Hindlimb muscle (tissue), 1 donor: ENCODE measurements around the gene CDH4. TPM values are rescaled to one million over a fixed set of nuclear protein-coding genes. Genes with fewer than 3 reads are reported as not detected.
"Not testable (repeated sequence)": the region's sequence is repeated elsewhere in the genome, so short reads cannot be mapped to it uniquely, and the experiment has no call there.

Experiments used
- DNase-seq: peaks from one replicate; pipeline ENCODE4 v3.0.0-alpha.2; 2013
- polyA plus RNA-seq: library from polyadenylated mRNA; unstranded; fragments of 120-200 nt; gene quantifications from one replicate; pipeline ENCODE4 v1.2.1, GENCODE V29; 2013; ENCODE audit not compliant: insufficient read length

The CDH4 gene
- polyA plus RNA-seq, 1 donor = 1.0 TPM

DNA sequence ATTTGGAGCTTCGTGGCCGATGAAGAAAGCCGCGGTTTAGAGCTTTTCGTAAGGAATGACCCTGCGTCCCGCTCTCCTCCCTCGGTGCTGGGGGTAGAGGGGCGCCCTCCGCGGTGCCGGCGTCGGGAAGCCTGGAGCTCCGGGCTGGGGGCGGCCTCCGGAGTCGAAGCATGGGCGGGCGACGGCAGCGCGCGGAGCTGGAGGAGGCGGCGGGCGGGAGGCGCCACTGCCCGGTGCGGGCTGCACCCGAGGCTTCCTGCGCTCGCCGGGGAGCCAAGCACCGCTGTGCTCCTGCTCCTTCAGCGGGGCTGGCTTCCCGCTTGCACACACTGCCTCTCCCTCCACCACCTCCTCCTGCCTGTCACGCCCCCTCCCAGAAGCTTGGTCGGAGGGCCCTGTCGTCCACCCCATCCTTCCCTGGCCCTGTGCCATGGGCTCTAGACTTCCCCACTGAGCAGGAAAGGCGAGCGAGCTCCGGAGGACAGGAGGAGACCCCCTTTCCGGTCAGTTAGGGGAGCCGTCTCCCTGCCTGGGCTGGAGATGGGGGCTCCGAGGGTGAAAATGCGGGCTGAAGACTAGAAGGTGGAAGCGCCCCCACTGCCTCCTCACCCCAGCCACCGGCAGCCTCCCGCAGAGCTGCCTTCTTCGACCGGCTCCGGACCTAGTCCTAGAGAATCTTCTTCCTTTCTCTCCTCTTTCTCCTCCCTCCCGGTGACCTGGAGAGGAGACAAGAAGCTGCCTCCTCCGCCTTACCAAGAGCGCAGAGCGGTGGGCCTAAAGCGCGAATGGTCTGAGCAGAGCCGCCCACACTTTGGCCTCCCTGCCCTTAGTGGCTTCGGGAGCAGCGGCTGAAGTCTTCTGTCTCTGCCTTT is 1.8 kb downstream of the CDH4 start:
- peak; percentile 15 for DNase-seq

DNA sequence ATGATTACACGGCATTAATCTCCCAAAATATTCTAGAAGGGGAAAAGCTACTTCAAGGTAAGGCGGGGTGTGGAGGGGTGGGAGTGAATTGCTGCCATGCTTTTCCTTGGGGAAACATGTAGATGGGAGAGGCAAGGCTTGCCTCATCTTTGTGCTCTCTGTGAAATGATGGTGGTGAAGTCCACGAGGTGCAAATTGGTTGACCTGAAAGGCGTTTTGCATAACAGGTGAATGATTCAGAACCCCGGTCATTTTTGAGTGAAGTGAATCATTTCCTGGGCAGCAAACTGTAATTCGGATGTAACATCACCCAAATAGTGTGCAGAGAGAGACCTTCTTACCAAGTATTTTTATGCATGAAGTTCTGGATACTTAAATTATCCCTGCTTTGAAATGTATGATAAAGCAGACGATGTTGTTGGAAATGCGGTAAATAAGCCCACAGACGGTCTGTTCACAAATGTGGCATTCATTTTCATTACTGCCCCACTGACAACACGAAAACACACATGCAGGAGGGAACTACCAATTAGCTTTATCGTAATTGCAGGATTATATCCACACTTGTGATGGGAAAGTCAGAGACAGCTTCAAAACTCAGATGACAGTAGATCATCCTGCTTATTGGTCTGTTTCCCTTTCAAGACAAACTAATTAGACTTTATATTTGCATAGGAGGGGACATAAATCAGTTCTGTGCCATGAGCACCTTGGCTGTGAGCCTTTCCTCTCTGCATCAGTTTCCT is 3.0 kb downstream of the CDH4 start:
- no peak for DNase-seq

DNA sequence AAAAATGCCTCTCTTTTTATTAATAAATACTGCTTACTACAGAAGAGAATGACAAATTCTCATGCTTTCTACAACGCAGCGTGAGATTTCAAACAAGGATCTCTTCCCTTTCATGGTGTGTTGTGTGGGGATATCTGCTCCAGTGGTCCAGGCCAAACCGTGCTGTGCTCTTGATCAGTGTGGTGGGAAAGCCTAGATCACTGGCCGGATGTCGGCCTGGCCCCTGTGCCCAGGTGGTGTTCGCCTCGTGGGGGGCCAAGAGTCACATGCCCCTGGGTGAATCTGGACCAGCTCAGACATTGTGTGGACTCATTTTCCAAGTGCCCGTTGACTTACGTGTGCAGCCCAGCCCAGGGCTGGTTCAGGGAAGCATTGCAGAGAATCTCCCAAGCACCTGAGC is 4.3 kb downstream of the CDH4 start:
- no peak for DNase-seq

DNA sequence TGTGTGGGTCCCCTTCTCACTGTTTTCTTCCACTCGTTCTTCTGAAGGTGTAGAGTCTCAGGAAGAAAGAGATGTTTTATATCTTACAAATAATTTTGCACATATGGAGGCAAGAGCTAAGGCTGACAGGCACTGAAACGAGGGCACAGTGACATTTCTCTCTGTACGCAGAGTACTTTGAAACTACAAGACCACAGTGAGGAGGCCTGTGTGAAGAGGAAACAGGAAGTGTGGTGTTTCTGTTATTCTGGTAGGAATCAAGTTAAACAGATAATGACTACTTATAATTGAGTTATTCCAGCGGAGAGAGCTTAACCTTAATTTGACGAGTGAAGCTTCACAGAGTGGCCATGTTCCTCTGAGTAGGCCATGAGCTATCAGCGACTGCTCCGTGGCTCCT is 4.8 kb downstream of the CDH4 start:
- no peak for DNase-seq

DNA sequence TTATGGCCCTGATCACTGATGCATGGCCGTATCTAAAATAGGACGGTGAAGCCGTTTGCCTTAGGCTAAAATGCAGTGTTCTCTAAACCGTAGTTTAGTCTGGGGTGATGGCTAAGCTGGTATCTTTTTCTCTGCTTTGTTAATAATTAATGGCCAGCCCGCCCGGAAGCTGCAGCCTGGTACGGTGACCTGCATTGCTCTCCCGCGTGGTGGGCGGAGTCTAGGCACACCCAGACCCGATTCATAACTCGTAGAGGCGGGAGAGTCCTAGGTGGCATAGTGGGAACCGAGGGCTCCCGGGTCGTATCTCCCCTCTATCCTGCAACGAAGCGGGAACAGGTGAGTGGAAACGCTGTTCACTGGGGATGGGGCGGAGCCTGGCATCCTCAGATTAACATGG is 5.5 kb downstream of the CDH4 start:
- DNase-seq = no peak

DNA sequence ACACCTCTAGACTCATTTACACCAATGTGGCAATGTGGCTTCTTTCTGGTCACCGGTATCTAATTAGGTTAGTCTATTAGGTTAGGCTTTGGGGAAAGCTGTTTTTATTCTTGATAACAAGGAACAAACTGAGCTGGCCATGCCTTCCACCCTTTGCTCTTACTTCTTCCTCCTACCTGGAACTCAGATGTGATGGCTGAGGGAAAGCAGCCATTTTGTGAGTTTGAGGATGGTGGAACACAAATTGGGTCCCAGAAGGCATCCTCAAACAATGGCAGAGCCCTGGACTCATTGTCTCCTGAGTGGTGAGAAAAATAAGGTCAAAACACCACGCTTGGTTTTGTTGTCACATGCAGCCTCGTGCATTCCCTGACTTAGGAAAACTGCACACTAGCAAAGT is 7.7 kb downstream of the CDH4 start:
- no peak for DNase-seq

DNA sequence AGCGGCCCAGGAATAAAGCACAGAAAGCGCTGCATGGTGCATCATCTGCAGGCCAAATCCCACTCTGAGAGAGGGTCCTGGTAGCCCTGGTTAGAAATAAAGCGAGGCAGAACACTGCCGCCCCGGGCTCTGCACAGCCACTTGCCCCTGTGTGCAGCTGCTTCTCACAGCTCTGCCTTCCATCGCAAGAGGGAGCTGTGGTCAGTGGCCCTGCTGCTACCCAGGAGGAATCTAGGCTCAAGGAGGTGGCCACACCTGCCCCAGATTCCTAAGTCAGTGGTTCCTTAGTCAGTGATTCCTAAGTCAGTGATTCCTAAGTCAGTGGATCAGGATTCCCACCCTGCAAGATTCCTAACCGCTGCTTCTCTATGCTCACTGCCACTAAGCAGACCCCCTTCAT is 8.8 kb downstream of the CDH4 start:
- DNase-seq = no peak

DNA sequence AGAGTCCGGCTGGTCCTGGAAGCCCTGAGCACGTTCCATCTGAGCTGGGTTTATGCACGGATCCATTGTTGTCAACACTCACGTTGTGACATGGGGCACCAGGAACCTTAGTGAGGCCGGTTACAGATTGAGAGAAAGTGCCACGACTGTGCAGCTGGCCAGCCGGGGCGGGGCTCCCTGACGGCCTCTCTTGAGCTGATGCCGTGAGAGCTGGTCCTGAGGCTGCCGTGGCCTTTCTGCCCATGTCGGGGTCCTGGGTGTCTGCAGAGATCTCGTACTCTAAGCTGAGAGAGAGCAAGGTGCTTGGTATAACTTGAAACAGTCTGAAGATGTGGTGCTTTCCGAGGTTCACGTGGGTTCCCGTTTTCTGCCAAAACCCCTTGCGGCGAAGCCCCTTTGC is 10.0 kb downstream of the CDH4 start:
- no peak for DNase-seq

DNA sequence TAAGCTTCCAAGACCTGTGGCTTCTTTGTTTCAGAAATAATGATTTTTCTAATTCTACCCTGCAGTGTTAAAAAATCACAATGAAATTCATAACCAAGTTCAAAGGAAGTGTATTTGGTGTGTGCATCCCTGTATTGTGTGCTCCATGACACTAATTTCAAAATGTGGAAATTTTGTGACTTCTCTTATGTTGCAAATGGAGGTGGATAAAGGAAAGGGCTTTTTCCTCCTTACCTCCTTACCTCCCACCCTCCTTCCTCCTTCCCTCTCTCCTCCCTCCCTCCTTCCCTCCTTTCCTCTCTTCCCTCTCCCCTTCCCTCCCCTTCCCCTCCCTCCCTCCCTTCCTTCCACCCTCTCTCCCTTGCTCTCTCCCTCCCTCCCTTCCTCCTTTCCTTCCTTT is 10.5 kb downstream of the CDH4 start:
- DNase-seq = no peak

DNA sequence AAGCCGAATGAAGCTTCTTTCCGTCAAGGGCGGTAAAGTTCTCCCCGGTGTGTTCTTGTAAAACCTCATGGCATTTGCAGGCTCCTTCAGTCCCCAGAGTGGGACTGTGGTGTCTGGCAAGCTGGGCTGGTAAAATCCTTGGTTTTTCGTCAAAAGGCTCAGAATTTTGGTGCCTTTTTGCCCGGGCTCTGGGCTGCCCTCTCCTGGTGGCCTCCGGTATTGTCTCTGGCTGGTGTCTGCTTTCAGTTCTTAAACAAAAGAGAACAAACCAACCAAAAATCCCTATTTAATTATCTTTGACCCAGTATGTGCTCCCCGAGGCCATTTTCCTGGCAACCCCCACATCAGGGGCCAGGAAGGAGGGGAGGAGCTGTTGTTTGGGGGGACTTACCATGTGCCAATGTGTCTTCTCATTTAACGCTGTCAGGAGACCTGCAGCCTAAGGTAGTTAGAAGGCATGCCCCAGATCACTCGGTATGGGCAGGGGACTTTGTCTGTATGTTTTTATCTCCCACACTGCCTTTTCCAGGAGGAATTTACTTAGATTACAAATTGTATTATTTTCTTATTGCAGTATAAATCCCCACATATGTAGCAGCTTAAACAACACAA is 11.1 kb downstream of the CDH4 start:
- DNase-seq = no peak

DNA sequence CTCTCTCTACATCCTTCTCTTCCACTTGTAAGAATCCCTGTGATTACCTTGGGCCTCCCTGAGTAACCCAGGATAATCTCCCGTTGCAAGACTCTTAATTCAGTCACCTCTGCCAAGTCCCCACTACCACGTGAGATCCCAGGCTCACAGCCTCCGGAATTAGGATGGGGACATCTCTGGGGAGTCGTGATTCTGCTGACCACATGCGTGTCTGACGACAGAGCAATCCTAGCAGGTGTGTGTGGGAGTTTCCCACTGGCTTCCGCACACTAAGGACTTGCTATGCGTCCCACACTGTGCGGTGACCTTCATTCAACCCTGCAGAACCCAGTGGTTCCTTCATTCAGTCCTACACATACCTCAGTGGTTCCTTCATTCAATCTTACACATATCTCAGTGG is 11.9 kb downstream of the CDH4 start:
- no peak for DNase-seq

DNA sequence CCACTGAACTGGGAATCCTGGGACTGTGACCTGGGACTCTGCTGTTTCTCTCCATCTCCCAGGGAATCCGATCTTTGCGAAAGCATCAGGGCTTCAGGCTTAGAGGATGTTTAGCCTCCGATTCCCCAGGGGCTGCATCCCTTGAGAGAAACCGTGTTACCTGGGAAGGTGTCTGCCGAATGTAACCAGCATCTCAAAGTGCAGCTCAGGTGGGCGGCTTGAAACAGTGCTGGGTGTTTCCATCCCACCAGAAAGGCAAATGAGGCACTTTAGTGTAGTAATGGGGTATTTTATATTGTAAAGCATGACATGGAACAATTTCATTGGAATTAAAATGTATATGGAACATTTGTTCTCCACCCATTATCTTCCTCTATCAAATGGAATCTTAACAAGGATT is 15.2 kb downstream of the CDH4 start:
- DNase-seq = no peak

DNA sequence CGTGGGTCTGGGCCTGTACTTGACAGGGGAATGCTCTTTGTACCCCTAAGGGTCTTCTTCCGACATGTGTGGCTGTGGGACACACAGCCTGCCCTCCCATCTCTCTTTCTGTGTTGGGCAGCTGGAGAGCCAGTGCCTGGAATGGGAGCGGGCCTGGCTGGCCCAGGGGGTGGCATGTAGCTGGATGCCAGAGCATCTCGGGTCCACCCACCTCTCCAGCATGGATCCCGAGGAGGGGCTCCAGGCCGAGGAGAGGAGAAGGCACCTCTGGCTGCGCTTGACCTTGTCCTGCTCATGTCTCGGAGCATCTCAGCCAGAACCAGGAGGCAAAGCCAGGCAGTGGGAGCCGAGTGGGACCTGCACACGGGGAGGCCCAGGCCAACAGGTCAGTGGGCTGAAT is 16.0 kb downstream of the CDH4 start:
- DNase-seq = no peak

DNA sequence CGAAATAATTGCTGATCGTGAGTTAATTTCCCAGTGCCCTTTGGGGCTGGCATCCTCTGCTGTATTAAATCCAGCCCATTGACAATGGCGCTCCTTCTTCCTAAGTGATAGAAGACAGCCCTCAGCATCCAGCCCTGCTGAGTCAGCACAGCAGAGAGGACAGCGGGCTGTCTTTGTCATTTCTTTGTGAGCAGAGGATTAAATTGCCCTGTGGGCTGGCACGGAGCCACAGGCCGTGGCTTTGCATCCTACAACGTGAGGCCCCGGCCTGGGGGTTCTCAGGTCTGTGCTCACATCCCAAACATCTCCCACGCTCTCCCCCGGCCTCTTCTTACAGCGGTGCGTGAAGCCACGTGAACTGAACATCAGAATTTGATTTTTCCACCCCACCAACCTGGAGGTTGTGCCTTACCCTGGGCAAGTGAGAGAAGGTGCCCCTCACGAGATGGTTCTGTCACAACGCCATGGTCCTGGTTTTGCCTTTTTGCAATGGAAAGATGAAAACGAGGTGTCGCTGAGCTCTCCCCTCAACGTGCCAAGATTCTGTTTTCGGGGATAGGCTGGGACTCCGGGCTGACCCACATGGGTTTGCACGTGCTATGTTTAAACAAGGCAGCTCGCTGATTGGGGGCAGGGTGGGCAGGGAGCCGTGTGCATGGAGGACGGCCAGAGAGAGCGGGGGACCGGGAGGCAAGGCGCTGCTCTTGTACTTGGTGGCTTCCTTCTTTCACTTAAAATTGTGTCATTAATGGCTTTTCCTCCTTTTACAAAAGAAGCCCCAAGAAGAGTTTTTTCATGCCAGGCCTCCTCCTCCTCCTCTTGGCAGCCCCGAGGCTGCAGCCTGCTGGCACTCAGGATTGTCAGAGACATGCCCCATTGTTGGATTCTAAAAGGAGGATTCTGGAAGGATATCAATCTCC is 19.5 kb downstream of the CDH4 start:
- no peak for DNase-seq

DNA sequence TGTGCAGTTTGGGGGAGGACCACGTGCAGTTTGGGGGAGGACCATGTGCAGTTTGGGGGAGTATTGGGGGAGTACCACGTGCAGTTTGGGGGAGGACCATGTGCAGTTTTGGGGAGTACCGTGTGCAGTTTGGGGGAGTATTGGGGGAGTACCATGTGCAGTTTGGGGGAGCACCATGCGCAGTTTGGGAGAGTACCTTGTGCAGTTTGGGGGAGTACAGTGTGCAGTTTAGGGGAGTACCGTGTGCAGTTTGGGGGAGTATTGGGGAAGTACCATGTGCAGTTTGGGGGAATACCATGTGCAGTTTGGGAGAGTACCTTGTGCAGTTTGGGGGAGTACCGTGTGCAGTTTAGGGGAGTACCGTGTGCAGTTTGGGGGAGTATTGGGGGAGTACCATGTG is 21.0 kb downstream of the CDH4 start:
- not testable (repeated sequence) for DNase-seq

DNA sequence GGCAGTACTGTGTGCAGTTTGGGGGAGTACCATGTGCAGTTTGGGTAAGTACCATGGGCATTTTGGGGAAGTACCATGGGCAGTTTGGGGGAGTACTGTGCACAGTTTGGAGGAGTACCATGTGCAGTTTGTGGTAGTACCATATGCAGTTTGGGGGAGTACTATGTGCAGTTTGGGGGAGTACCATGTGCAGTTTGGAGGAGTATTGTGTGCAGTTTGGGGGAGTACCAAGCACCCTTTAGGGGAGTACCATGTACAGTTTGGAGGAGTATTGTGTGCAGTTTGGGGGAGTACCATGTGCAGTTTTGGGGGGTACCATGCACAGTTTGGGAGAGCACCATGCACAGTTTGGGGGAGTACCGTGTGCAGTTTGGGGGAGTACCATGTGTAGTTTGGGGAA is 21.6 kb downstream of the CDH4 start:
- not testable (repeated sequence) for DNase-seq

DNA sequence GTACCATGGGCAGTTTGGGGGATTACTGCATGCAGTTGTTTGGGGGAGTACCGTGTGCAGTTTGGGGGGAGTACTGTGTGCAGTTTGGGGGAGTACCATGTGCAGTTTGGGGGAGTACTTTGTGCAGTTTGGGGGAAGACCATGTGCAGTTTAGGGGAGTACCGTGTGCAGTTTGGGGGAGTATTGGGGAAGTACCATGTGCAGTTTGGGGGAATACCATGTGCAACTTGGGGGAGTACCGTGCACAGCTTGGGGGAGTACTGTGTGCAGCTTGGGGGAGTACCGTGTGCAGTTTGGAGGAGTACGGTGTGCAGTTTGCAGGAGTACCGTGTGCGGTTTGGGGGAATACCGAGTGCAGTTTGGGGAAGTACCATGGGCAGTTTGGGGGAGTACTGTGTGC is 22.3 kb downstream of the CDH4 start:
- no peak for DNase-seq

DNA sequence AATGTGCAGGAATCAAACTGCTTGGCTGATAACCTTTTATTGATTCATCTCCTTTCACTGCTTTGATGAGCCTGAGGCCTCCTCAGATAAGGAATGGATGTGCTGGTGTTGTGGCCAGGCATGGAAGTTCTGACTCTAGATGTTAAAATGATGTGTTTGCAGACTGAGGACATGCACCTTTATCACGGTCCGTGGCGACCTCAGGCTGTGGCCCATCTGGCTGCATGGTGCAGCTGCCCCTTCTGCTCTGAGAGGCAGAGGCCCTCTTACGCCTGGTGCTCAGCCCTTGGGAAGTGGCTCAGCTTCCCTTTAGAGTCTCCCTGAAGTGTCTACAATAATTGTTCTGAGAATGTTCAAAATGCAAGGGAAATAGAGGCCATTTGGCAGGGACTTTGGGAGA is 26.2 kb downstream of the CDH4 start:
- no peak for DNase-seq

DNA sequence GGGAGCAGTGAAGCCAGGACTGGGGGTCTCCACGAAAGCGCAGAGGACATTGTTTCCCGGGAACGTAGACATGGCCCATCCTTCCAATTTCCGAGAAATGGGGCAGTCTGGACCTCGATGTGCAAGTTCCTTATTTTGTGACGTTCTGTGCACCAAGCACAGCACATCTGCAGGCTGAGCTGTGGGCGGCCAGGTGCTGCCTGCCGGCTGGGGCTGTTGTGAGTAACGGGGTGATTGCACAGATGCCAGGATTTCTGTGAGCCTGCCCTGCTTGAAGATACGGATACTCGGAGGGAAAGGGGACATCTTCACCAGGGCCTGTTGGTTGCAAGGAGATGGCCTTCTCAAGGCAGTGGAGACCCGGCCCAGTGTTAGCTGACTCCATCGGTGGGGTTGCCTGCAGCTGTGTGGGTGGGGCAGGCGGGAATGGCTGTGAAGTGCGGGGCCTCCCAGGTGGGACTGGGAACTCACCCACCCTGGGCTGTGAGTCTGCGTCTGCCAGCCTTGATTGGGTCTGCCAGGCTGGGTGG is 27.6 kb downstream of the CDH4 start:
- DNase-seq = no peak

DNA sequence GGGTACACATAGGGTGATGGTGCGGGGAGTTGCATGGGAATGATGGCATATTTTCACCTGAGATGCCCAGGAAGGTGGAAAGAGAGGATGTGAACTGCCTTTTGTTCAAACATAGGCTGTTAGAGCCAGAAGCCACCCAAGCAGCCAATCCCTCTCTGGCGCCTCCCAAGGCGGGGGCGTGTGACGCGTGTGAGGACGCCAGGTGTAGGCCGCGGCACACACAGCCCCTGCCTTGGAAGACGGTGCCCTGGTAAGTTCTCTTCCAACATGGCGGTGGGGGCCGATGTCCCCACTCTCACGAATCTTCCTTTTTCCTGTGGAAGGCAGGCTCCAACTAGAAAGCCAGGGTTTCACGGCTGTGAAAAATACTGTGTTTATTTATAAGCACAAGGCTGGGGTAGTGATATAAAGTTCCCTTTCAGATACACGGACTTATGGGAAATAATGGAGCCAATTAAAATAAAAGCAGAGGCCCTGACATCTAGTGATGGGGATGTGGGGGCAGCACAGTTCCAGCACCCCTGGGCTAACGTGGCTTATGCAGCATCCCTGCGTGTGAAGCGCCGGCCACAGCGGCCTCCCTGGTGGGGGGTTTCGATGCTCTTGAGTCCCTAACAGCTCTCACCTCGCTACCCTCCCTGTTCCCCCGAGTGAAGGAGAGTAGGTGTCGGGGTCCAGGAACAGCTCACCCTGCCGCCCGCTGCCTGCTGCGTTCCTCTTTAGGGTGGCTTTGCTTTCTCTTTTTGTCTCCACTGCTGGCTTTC is 28.3 kb downstream of the CDH4 start:
- no peak for DNase-seq

DNA sequence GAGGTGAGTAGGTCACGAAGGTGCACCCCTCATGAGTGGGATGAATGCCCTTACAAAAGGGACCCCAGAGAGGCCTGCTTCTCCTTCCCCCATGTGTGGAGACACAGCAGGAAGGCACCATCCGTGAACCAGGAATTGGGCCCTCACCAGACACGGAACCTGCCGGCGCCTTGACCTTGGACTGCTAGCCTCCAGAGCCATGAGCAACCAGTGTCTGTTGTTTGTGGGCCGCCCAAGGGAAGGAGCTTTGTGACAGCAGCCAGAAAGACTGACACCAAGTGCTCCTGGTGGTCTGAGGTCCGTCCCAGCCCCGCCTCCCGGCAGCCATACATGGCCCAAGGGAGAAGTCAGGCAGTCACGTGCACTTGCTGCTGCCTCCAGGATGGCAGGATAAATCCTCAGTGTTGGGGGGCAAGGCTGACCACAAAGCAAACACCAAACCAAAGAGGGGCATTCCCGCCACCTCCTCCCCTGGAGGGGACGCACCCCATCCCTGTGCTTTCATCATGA is 29.3 kb downstream of the CDH4 start:
- no peak for DNase-seq
